ENCODE measurements around the gene DNAJC21.

GRCh38 chr5:34892414-34892813 lies 36.9 kb upstream of the DNAJC21 start:
- TF ChIP-seq CTCF (IDR thresholded peaks at IDR 0.05), result no peak
- TF ChIP-seq TCF7L2 (IDR thresholded peaks at IDR 0.05; ENCODE audit: low read depth, low read length), result no peak
